AG10803 (cell line): ENCODE data around the gene RNF214.

Experiments used
- DNase-seq: peaks from one replicate; pipeline ENCODE4 v3.0.0; 2010; ENCODE audit warnings: low read depth
- H3K4me3 ChIP-seq: 2 replicates; pipeline ENCODE4 v1.5.1; 2011; ENCODE audit warnings: mild to moderate bottlenecking, low read length, control low read depth
- TF ChIP-seq, protein P1 (sequence below): conservative IDR thresholded peaks from 2 replicates; pipeline ENCODE4 v1.5.1; 2011; ENCODE audit warnings: mild to moderate bottlenecking, low read length, control low read depth, inconsistent platforms

RNF214 gene

DNA sequence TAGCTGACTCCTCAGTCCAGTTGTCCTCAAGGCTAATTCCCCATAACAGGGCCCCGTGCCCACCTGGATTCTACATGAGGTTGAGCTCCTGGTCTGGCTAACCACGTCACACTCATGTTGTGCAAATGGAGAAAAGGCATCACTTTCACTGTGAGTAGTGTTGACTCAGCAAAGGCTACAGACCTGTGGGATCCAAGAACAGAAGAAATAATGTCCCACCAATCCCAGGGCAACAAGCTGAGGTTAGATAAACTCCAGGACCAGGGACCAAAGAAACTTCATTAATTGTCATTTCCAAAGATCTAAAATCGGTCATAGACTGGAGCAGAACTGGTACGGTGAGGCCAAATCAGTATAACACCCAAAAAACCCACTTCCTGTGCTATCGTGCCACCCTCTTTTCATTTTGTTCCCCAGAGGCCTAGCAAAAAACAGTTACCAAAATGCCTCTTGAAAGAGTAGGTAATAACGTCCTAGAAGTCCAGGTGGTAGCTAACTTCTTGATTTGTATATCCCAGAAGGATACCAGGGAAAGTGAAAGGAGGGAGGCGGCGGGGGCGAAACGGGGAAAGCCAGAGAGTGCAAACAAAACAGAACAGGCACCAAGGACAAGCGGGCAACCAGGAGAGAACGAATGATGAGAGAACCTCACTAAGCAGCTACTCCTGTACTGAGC, 2.0 kb upstream of the RNF214 start:
- peak overlapping the region; percentile 76 for H3K4me3 ChIP-seq
- DNase-seq: no peak
- TF ChIP-seq, protein P1, sequence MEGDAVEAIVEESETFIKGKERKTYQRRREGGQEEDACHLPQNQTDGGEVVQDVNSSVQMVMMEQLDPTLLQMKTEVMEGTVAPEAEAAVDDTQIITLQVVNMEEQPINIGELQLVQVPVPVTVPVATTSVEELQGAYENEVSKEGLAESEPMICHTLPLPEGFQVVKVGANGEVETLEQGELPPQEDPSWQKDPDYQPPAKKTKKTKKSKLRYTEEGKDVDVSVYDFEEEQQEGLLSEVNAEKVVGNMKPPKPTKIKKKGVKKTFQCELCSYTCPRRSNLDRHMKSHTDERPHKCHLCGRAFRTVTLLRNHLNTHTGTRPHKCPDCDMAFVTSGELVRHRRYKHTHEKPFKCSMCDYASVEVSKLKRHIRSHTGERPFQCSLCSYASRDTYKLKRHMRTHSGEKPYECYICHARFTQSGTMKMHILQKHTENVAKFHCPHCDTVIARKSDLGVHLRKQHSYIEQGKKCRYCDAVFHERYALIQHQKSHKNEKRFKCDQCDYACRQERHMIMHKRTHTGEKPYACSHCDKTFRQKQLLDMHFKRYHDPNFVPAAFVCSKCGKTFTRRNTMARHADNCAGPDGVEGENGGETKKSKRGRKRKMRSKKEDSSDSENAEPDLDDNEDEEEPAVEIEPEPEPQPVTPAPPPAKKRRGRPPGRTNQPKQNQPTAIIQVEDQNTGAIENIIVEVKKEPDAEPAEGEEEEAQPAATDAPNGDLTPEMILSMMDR: no peak

DNA sequence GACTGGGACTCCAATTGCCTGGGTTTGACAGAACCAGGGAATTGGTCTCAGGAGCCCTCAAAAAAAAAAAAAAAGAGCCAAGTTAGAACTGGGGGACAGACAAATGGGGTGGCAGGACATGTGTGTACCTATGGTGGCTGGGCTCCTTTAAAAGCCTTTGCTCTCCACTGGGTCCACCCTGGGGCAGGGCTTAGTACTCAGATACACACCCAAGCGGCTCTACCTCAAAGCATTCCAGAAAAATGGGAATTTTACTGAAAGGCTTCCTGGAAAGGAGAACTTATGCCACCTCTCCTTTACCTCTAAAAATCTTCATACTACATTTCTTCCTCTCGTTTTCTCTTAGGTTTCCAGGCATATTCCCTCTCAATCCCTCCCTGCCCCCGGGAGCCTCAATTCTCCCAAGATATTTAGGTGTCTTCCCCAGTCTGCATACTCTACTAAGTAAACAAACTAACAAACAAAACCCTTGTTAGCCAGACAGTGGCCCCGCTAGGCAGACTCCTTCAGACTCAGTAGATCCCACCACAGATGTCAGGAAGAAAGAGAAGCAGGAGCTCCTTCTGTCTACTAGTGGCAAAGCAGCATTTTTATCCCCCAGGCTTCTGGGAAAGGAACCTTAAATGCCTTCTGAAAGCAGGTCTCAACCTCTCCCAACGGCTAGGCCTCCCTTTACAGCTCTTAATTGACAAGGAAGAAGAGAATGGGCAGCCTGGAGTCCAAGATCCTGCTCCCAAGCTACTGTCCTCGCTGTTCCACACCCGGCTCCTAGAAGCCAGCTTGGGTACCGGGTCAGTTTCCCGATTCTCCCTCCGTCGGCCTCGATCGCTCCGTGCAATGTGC, 1.3 kb upstream of the RNF214 start:
- peak overlapping the region; percentile 76 for H3K4me3 ChIP-seq
- TF ChIP-seq, protein P1: no peak
- no peak for DNase-seq

DNA sequence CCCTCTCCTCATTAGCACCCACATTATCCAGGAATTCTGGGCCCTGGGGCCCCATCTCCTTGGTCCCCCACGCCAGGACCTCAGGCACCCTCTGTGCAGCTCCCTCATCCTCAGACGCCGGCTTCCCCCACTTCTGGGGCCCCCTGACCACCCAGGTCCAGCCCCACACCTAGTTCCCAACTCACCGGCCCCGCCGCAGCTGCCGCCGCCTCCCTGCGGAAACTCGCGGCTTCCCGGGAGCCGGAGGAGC, 704 bp upstream of the RNF214 start, which contains the start of gene PCSK7:
TSS of gene PCSK7 (minus strand) at position 232 of the 250 bp plus-strand sequence. CDS start 2,229 bp downstream, outside the sequence.
- no peak for DNase-seq
- peak within 1 kb of the TSS; percentile 87 for H3K4me3 ChIP-seq
- TF ChIP-seq, protein P1: no peak

DNA sequence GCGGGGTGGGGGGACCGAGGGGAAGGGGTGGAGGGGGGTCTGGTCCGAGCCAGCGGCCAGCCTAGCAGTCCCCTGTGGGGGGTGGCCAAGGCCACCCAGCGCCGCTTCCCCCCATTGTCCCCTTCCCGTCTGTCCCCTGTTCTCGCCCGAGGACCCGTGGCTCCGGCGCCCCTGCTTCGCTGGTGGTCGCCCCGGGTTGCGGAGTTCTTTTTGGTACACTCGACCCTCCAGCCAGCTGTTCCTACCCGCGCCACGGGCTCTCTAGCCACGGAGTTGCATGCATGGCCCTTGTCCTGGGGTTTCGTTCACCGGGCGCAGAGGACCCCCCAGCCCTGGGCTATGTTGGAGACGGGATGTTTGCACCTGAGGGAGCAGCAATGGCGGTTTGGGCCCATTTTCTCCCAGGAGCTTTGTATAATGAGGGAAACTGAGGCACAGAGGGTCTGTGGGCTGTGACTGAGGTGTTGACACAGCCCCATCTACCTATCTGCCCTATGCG, 489 bp downstream of the RNF214 start:
- TF ChIP-seq, protein P1: no peak
- H3K4me3 ChIP-seq: peak overlapping the region; percentile 87
- no peak for DNase-seq

DNA sequence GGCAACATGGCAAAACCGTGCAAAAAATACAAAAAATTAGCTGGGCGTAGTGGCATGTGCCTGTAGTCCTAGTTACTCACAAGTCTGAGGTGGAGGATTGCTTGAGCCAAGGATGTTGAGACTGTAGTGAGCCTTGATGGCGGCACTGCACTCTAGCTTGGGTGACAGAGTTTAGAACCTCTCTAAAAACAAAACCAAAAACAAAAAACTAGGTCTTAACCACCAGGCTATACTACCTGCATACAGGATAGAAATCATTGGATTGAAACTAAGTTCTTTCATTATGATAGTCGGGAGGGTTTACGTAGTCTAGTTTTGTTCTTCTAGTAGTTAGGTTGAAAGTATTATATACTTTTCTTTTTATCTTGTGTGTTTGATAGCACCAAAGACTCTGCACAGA, 5.8 kb downstream of the RNF214 start:
- no peak for DNase-seq

DNA sequence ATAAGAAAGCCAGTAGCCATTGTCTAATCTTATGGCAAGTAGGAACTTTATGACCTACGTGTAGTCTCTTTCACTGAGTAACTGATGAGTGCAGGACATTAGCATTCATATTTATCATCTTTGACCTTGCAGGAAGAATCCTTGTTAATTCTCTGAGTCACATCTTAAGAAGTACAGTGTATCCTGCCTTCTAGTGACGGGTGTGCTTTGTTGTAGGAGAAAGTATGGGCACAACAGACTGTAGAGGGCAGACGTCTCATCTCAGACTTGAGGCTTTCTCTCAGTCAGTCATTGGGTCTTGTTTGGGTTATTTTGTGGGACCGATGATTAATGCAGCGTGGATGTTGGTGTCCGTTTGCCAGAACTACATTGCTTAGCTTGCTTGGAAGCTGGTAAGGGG, 6.8 kb downstream of the RNF214 start:
- no peak overlapping the region for H3K4me3 ChIP-seq
- TF ChIP-seq, protein P1: peak; percentile 79
- peak; percentile 93 for DNase-seq

More for the DNA sequence above, 5.8 kb downstream of the RNF214 start:
- no peak overlapping the region for H3K4me3 ChIP-seq
- TF ChIP-seq, protein P1: no peak
